ENCODE data around the gene ICA1L.

DNA sequence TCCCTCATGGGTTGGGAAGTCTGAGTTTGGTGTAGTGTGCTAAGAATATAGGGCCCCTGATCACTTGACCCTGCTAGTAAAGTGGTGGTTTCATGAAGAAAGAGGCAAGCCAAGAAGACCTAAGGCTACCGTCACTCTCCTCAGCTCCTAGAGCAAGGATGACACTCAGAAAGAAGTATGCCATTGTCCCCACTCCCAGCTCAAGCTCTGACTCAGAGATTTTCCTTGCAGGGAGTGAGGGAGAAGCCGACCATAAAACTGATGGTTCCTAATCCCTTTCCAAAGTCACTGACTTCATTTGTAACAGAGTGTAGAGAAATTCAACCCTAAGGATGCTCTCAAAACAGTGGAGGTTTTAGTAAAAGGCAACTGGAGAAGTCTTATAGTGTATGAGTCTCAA is 80.9 kb downstream of the ICA1L start:
- TF ChIP-seq POLR2AphosphoS5 (IDR thresholded peaks at IDR 0.05; ENCODE audit: low read depth, low read length), result no peak
- TF ChIP-seq POLR2A (IDR thresholded peaks at IDR 0.05; ENCODE audit: low read depth, low read length), result no peak

Measured in GM12892 (cell line).